Esophagus squamous epithelium (tissue), 5 donors: ENCODE data around the gene GLYATL3. TPM values are rescaled to one million over a fixed set of nuclear protein-coding genes. Genes with fewer than 3 reads are reported as not detected.

ENCODE experiments used
- DNase-seq: peaks from one replicate; lab custom pipeline; 2025; lab: John Stamatoyannopoulos, UW
- H3K27ac ChIP-seq, 4 donors: fragments of 200-600 bp; sonication (generic); one replicate each; pipeline ENCODE4 v1.5.1; 2016 to 2019; ENCODE audit warnings: mild to moderate bottlenecking in 1 of 4
- H3K27me3 ChIP-seq, 4 donors: fragments of 200-600 bp; sonication (generic); 1 replicate in 3 of 4; 2 replicates in 1 of 4; pipeline versions ENCODE4 v1.5.1 to v1.6.0; 2017 to 2021; ENCODE audit warnings: antibody characterized with exemption in 1 of 4
- H3K36me3 ChIP-seq, 3 donors: fragments of 200-600 bp; sonication (generic); one replicate each; pipeline ENCODE4 v1.5.1; 2016 to 2019
- H3K4me1 ChIP-seq, 3 donors: fragments of 200-600 bp; sonication (generic); one replicate each; pipeline ENCODE4 v1.5.1; 2017 to 2019
- H3K4me3 ChIP-seq, 4 donors: fragments of 200-600 bp; sonication (generic); 1 replicate in 3 of 4; 2 replicates in 1 of 4; pipeline ENCODE4 v1.5.1; 2016 to 2019; ENCODE audit warnings: mild to moderate bottlenecking in 2 of 4, moderate library complexity in 1 of 4
- H3K9me3 ChIP-seq, 3 donors: fragments of 200-600 bp; sonication (generic); one replicate each; pipeline ENCODE4 v1.5.1; 2016 to 2019
- CTCF ChIP-seq, 6 experiments: fragments of 450-650 bp in 4 of 6; fragments of 200-600 bp in 2 of 6; sonication (generic) in 2 of 6; IDR thresholded peaks; one replicate each; pipeline ENCODE4 v1.5.1; 2016 to 2019; ENCODE audit warnings: antibody characterized with exemption in 6 of 6, mild to moderate bottlenecking in 4 of 6, moderate library complexity in 4 of 6
- POLR2A ChIP-seq, 4 donors: fragments of 450-650 bp; IDR thresholded peaks; one replicate each; pipeline ENCODE4 v1.6.1; 2017; ENCODE audit warnings: antibody characterized with exemption in 4 of 4, mild to moderate bottlenecking in 4 of 4, moderate library complexity in 3 of 4
- WGBS, 2 donors: methylation state at CpG; one replicate each; pipeline ENCODE4 v1.1.5; 2018; 5-methylcytosine and 5-hydroxymethylcytosine counted together
- intact Hi-C: fragments of 100-400 bp; cut with DNase I; formaldehyde crosslinking; loops from one replicate; pipeline ENCODE4 v1.15.0; 2022
- total RNA-seq, 4 donors: library from RNA; depleted of rRNA; stranded (reverse); fragments of >200 nt; gene quantifications; one replicate each; pipeline ENCODE4 v1.1.0, GENCODE V29; 2016
- donor health status: DM: yes; HTN: yes; CAD: no.

GLYATL3 gene
- total RNA-seq, 4 donors from 2014 or later = not detected

- intact Hi-C loops = no loop called here
- 60 to 61% methylated on average over 5 of the region's 5 CpGs for WGBS, 2 donors
- DNase-seq = no peak
These were observed 4.9 kb downstream of the GLYATL3 start for GRCh38 chr6:49504666-49505065.

GRCh38 chr6:49506569-49507111, 6.9 kb downstream of the GLYATL3 start:
- intact Hi-C loops = no loop called here

More at GRCh38 chr6:49504666-49505065, 4.9 kb downstream of the GLYATL3 start:
- H3K4me1 ChIP-seq = peaks cover 0 to 4% (median 0%) of the 10 kb centered on the region in 3 donors
- TF ChIP-seq CTCF (IDR thresholded peaks at IDR 0.05) = no peak
- TF ChIP-seq POLR2A (IDR thresholded peaks at IDR 0.05) = no peak
- H3K36me3 ChIP-seq = no peaks in the 10 kb centered on the region
- H3K9me3 ChIP-seq = no peaks in the 10 kb centered on the region
- no peak overlapping the region for H3K4me3 ChIP-seq
- H3K27ac ChIP-seq = no peak overlapping the region
- H3K27me3 ChIP-seq = no peaks in the 10 kb centered on the region

GRCh38 chr6:49509342-49509741, 9.6 kb downstream of the GLYATL3 start:
- DNase-seq = no peak
- H3K4me1 ChIP-seq = peaks cover 0 to 4% (median 0%) of the 10 kb centered on the region in 3 donors
- intact Hi-C loops = no loop called here
- peaks cover 0 to 4% (median 0%) of the 10 kb centered on the region in 4 donors for H3K27me3 ChIP-seq
- TF ChIP-seq CTCF (IDR thresholded peaks at IDR 0.05) (no peak), POLR2A (IDR thresholded peaks at IDR 0.05) (no peak)
- no peak overlapping the region for H3K4me3 ChIP-seq
- no peaks in the 10 kb centered on the region for H3K9me3 ChIP-seq
- 49 to 50% methylated on average over 3 of the region's 3 CpGs for WGBS, 2 donors
- no peaks in the 10 kb centered on the region for H3K36me3 ChIP-seq
- no peak overlapping the region for H3K27ac ChIP-seq

More at GRCh38 chr6:49506569-49507111, 6.9 kb downstream of the GLYATL3 start:
- WGBS, 2 donors = 51 to 65% methylated on average over 5 of the region's 5 CpGs
- peaks cover 0 to 4% (median 0%) of the 10 kb centered on the region in 3 donors for H3K4me1 ChIP-seq
- no peak overlapping the region for H3K4me3 ChIP-seq
- H3K27me3 ChIP-seq = no peaks in the 10 kb centered on the region
- H3K27ac ChIP-seq = no peak overlapping the region
- no peaks in the 10 kb centered on the region for H3K36me3 ChIP-seq
- TF ChIP-seq POLR2A (IDR thresholded peaks at IDR 0.05) (no peak), CTCF (IDR thresholded peaks at IDR 0.05) (no peak)
- H3K9me3 ChIP-seq = no peaks in the 10 kb centered on the region
- DNase-seq = no peak

GRCh38 chr6:49513153-49513989, 13.6 kb downstream of the GLYATL3 start:
- Histone ChIP-seq H3K27ac (no peak overlapping the region), H3K4me1 (peaks cover 0 to 2% (median 0%) of the 10 kb centered on the region in 3 donors), H3K27me3 (peaks cover 0 to 4% (median 0%) of the 10 kb centered on the region in 4 donors), H3K4me3 (no peak overlapping the region), H3K36me3 (no peaks in the 10 kb centered on the region), H3K9me3 (no peaks in the 10 kb centered on the region)
- no peak for DNase-seq
- 65 to 72% methylated on average over 2 of the region's 2 CpGs for WGBS, 2 donors
- no peak for TF ChIP-seq POLR2A (IDR thresholded peaks at IDR 0.05)
- TF ChIP-seq CTCF (IDR thresholded peaks at IDR 0.05) = no peak
- intact Hi-C loops = no loop called here
